ENCODE measurements around the gene CEPT1. TPM values are rescaled to one million over a fixed set of nuclear protein-coding genes. Genes with fewer than 3 reads are reported as not detected.

CEPT1 gene
- total and polyA plus RNA-seq, 10 of the 15 experiments (the other 5 are each of a cell fraction or from before 2014, with no cell fraction given) = 29.4 to 77.9 (median 54.8) TPM

DNA sequence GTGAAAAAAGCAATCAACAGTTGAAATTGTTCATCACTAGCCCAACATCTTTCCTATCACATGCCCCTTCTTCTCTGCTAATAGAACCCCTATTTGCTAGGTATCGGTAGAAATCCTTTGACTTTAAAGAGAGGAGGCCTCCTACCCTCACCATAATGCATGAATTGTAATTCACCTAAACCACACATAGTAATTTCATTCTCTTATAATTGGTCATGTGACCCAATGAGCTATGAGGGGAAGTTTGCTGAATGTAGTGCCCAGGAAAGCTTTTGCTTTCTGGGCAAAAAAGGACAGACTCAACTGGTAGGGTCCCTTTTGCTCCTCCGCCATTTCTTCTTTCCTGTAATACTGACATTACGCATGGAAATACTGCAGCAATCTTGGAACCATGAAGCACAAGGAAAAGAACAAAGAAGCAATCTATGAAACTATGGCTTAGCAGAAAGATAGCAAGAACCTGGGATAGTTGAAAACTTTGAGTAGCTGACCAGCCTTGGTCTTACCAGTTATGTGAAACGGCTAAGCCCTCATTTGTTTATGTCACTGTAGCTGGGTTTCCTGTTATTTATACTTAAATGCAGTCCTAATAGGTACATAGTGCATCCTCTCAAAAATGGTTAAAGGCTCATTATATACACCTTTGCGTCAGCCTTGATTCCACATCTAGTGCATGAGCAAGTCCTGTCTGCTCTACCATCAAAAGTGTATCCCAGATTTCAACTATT, 77.3 kb downstream of the CEPT1 start:
- Histone ChIP-seq H3K4me3 (peak overlapping the region; percentile 16; the same call in 1 of the 2 replicates), H3K4me1 (ENCODE audit: control insufficient read depth, insufficient read depth, low read length) (peaks cover 85% of the 10 kb centered on the region), H3K9ac (ENCODE audit: control insufficient read depth, insufficient read depth, low read length) (peak overlapping the region; percentile 72), H3K36me3 (ENCODE audit: control insufficient read depth in 2 of 2, insufficient read depth in 2 of 2, low read length in 1 of 2) (no peaks in the 10 kb centered on the region), H3K27ac (ENCODE audit: control insufficient read depth, insufficient read depth) (peak overlapping the region; percentile 100), H3K9me3 (replicated peaks; ENCODE audit: control insufficient read depth, insufficient read depth, low read length) (no peaks in the 10 kb centered on the region), H4K20me1 (ENCODE audit: control insufficient read depth, insufficient read depth) (no peaks in the 10 kb centered on the region), H2AFZ (ENCODE audit: control insufficient read depth, low read depth, low read length) (no peak overlapping the region), H3K79me2 (ENCODE audit: control insufficient read depth, insufficient read depth, low read length) (peaks cover 20% of the 10 kb centered on the region), H3K4me2 (ENCODE audit: control insufficient read depth, insufficient read depth) (peak overlapping the region; percentile 19), H3K27me3 (replicated peaks in 1 of 2; ENCODE audit: control insufficient read depth in 2 of 2, insufficient read depth in 2 of 2, low read length in 1 of 2) (no peaks in the 10 kb centered on the region)
- in situ Hi-C loops (cut with MboI) = no loop called here
- RAD21 ChIA-PET (ENCODE audit: unreplicated experiment) = interaction anchor here (0.7 to 9.9 kb wide), 13 partner anchors 9 to 383 kb away, joined by 3 to 542 read pairs (median 4); partner anchors contain the start of genes CD53, CEPT1, DENND2D and DRAM2
- FAIRE-seq (no peak), ATAC-seq (peak; percentile 1; the same call in 2 of the 3 replicates), DNase-seq (ENCODE audit: low read depth, low spot score) (no peak)
- intact Hi-C loops (cut with micrococcal nuclease; ENCODE audit: unreplicated experiment) = loop anchor here (5.0 kb wide), 1 partner anchor 345 kb away; the partner anchor contains the start of gene CD53
- POLR2A ChIA-PET = interaction anchor here (0.7 to 8.8 kb wide), 9 partner anchors 10 to 346 kb away, joined by 3 to 371 read pairs (median 9); partner anchors contain the start of genes CEPT1, DENND2D and DRAM2
- CTCF ChIA-PET = interaction anchor here (0.9 to 8.9 kb wide), 10 partner anchors 8 to 225 kb away, joined by 3 to 239 read pairs (median 4); partner anchors contain the start of gene DENND2D
- SMC1A ChIA-PET (ENCODE audit: uncharacterized antibody, unreplicated experiment) = interaction anchor here (1.1 to 12.4 kb wide), 19 partner anchors 9 to 553 kb away, joined by 3 to 284 read pairs (median 17); partner anchors contain the start of genes CD53, CEPT1, DENND2D and DRAM2
- no TSS peak for BruUV-seq (replicated peaks)
- WGBS (ENCODE audit: insufficient coverage, insufficient replicate concordance, low lambda C conversion rate, missing lambda C conversion rate) = 10% methylated on average over 5 of the region's 5 CpGs
- TF ChIP-seq POLR2AphosphoS5 (IDR thresholded peaks at IDR 0.05; ENCODE audit: low read length) (no peak), GABPA (IDR thresholded peaks at IDR 0.05; ENCODE audit: low read depth) (no peak), BHLHE40 (IDR thresholded peaks at IDR 0.05; ENCODE audit: borderline replicate concordance in 1 of 2, low read depth in 2 of 2, low read length in 1 of 2) (peak in 1 of 2 experiments; percentile 49; a peak in 1 of 4 replicates), SMAD1 (IDR thresholded peaks at IDR 0.05; ENCODE audit: low read depth, partially characterized antibody) (no peak), ESRRA (IDR thresholded peaks at IDR 0.05; ENCODE audit: low read length) (no peak), EZH2 (IDR thresholded peaks at IDR 0.05; ENCODE audit: borderline replicate concordance, control insufficient read depth, low read depth, low read length) (no peak), STAT1 (conservative IDR thresholded peaks at IDR 0.05) (no peak), ASH2L (IDR thresholded peaks at IDR 0.05; ENCODE audit: borderline replicate concordance, low read depth) (no peak), ZNF274 (IDR thresholded peaks at IDR 0.05; ENCODE audit: insufficient read depth, insufficient read length) (no peak), SPI1 (IDR thresholded peaks at IDR 0.05; ENCODE audit: borderline replicate concordance, insufficient read depth, low read depth, low read length) (no peak), SMC3 (IDR thresholded peaks at IDR 0.05; ENCODE audit: borderline replicate concordance, low read length) (no peak), CREB1 (IDR thresholded peaks at IDR 0.05; ENCODE audit: low read depth) (no peak), GATAD2B (conservative IDR thresholded peaks at IDR 0.05; ENCODE audit: low read depth) (no peak), POU2F2 (IDR thresholded peaks at IDR 0.05; ENCODE audit: borderline replicate concordance, low read depth, low read length) (no peak)
- TF ChIP-seq, protein P1, sequence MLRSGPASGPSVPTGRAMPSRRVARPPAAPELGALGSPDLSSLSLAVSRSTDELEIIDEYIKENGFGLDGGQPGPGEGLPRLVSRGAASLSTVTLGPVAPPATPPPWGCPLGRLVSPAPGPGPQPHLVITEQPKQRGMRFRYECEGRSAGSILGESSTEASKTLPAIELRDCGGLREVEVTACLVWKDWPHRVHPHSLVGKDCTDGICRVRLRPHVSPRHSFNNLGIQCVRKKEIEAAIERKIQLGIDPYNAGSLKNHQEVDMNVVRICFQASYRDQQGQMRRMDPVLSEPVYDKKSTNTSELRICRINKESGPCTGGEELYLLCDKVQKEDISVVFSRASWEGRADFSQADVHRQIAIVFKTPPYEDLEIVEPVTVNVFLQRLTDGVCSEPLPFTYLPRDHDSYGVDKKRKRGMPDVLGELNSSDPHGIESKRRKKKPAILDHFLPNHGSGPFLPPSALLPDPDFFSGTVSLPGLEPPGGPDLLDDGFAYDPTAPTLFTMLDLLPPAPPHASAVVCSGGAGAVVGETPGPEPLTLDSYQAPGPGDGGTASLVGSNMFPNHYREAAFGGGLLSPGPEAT (IDR thresholded peaks at IDR 0.05; ENCODE audit: low read depth) = 0 out of 2 replicates have a peak, but pooled peaks have one; percentile 51
- TF ChIP-seq, protein P2, sequence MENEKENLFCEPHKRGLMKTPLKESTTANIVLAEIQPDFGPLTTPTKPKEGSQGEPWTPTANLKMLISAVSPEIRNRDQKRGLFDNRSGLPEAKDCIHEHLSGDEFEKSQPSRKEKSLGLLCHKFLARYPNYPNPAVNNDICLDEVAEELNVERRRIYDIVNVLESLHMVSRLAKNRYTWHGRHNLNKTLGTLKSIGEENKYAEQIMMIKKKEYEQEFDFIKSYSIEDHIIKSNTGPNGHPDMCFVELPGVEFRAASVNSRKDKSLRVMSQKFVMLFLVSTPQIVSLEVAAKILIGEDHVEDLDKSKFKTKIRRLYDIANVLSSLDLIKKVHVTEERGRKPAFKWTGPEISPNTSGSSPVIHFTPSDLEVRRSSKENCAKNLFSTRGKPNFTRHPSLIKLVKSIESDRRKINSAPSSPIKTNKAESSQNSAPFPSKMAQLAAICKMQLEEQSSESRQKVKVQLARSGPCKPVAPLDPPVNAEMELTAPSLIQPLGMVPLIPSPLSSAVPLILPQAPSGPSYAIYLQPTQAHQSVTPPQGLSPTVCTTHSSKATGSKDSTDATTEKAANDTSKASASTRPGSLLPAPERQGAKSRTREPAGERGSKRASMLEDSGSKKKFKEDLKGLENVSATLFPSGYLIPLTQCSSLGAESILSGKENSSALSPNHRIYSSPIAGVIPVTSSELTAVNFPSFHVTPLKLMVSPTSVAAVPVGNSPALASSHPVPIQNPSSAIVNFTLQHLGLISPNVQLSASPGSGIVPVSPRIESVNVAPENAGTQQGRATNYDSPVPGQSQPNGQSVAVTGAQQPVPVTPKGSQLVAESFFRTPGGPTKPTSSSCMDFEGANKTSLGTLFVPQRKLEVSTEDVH (IDR thresholded peaks at IDR 0.05; ENCODE audit: low read depth, partially characterized antibody) = peak; percentile 21

All from GM12878 (cell line).